Bronchial epithelial cell (primary cell): Measurements from ENCODE around the gene SPAAR. TPM values are rescaled to one million over a fixed set of nuclear protein-coding genes. Genes with fewer than 3 reads are reported as not detected.

Experiments used
- DNase-seq: peaks from one replicate; pipeline ENCODE4 v3.0.0-alpha.2; 2010; ENCODE audit warnings: low read depth
- FAIRE-seq: peaks from 2 replicates; lab custom pipeline; 2011; peaks lifted over from hg19 to GRCh38; lab: Jason Lieb, UNC
- H3K27me3 ChIP-seq: 2 replicates; pipeline ENCODE4 v1.5.1; 2011; ENCODE audit warnings: low read length; ENCODE audit not compliant: control insufficient read depth, insufficient read depth
- H3K36me3 ChIP-seq: 2 replicates; pipeline ENCODE4 v1.5.1; 2011; ENCODE audit warnings: low read length; ENCODE audit not compliant: control insufficient read depth, insufficient read depth
- H3K4me3 ChIP-seq: 2 replicates; pipeline ENCODE4 v1.5.1; 2011; ENCODE audit warnings: mild to moderate bottlenecking, low read depth, low read length, control low read depth
- CTCF ChIP-seq: IDR thresholded peaks from 2 replicates; pipeline ENCODE4 v1.5.1; 2011; ENCODE audit warnings: mild to moderate bottlenecking, moderate library complexity, low read length, control low read depth, inconsistent platforms; ENCODE audit not compliant: insufficient read depth, severe bottlenecking
- total RNA-seq: library from RNA; depleted of rRNA; stranded (reverse); fragments of >200 nt; gene quantifications from 2 replicates; pipeline ENCODE4 v1.2.1, GENCODE V29; 2014

The SPAAR gene
- total RNA-seq, 1 donor from 2014 or later: not detected

- TF ChIP-seq CTCF: no peak
- FAIRE-seq (no peak), DNase-seq (no peak)
- Histone ChIP-seq H3K4me3 (no peak overlapping the region), H3K27me3 (no peaks in the 10 kb centered on the region), H3K36me3 (no peaks in the 10 kb centered on the region)
Observed at GRCh38 chr9:35944173-35944572, 34.9 kb downstream of the SPAAR start.

GRCh38 chr9:35944841-35945240 lies 35.6 kb downstream of the SPAAR start:
- no peak for DNase-seq
- Histone ChIP-seq H3K4me3 (no peak overlapping the region), H3K36me3 (no peaks in the 10 kb centered on the region), H3K27me3 (no peaks in the 10 kb centered on the region)
- FAIRE-seq: no peak
- no peak for TF ChIP-seq CTCF

- Histone ChIP-seq H3K27me3 (no peaks in the 10 kb centered on the region), H3K36me3 (no peaks in the 10 kb centered on the region), H3K4me3 (no peak overlapping the region)
- DNase-seq: peak; percentile 64
- FAIRE-seq: no peak
- peak; percentile 75 for TF ChIP-seq CTCF
Observed at GRCh38 chr9:35945341-35946018, 36.2 kb downstream of the SPAAR start.

GRCh38 chr9:35948451-35948850 lies 39.2 kb downstream of the SPAAR start:
- no peak for DNase-seq
- no peak for TF ChIP-seq CTCF
- H3K36me3 ChIP-seq: no peaks in the 10 kb centered on the region
- FAIRE-seq: no peak
- no peaks in the 10 kb centered on the region for H3K27me3 ChIP-seq
- H3K4me3 ChIP-seq: no peak overlapping the region

- DNase-seq: no peak
- H3K36me3 ChIP-seq: no peaks in the 10 kb centered on the region
- no peak overlapping the region for H3K4me3 ChIP-seq
- no peak for FAIRE-seq
- no peaks in the 10 kb centered on the region for H3K27me3 ChIP-seq
- TF ChIP-seq CTCF: no peak
Observed at GRCh38 chr9:35948901-35949318, 39.6 kb downstream of the SPAAR start.

- no peak for TF ChIP-seq CTCF
- H3K36me3 ChIP-seq: no peaks in the 10 kb centered on the region
- DNase-seq (peak; percentile 51), FAIRE-seq (no peak)
- no peaks in the 10 kb centered on the region for H3K27me3 ChIP-seq
- no peak overlapping the region for H3K4me3 ChIP-seq
Observed at GRCh38 chr9:35951736-35952135, 42.4 kb downstream of the SPAAR start.
